Ascending aorta (tissue), 2 donors: ENCODE data around the gene OR51E1. TPM values are rescaled to one million over a fixed set of nuclear protein-coding genes. Genes with fewer than 3 reads are reported as not detected.

Source experiments
- DNase-seq, 2 donors: peaks; one replicate each; pipeline ENCODE4 v3.0.0-alpha.2; 2019; ENCODE audit warnings: low spot score in 2 of 2
- H3K27ac ChIP-seq, 2 donors: fragments of 200-600 bp; sonication (generic); one replicate each; pipeline ENCODE4 v1.5.1; 2016 to 2017; ENCODE audit warnings: mild to moderate bottlenecking in 1 of 2
- H3K27me3 ChIP-seq: fragments of 200-600 bp; sonication (generic); one replicate; pipeline ENCODE4 v1.5.1; 2017
- H3K36me3 ChIP-seq, 2 donors: fragments of 200-600 bp; sonication (generic); one replicate each; pipeline ENCODE4 v1.5.1; 2016
- H3K4me1 ChIP-seq, 2 donors: fragments of 200-600 bp; sonication (generic); one replicate each; pipeline ENCODE4 v1.5.1; 2016 to 2017; ENCODE audit warnings: mild to moderate bottlenecking in 1 of 2
- H3K4me3 ChIP-seq, 2 donors: fragments of 200-600 bp; sonication (generic); one replicate each; pipeline ENCODE4 v1.5.1; 2016 to 2017; ENCODE audit warnings: mild to moderate bottlenecking in 1 of 2
- H3K9me3 ChIP-seq, 2 donors: fragments of 200-600 bp; sonication (generic); one replicate each; pipeline ENCODE4 v1.5.1; 2016
- intact Hi-C: fragments of 100-400 bp; cut with DNase I; formaldehyde crosslinking; loops from one replicate; pipeline ENCODE4 v1.15.1; 2023
- total RNA-seq: library from RNA; depleted of rRNA; stranded (reverse); fragments of >200 nt; gene quantifications from one replicate; pipeline ENCODE4 v1.1.0, GENCODE V29; 2016
- TF ChIP-seq, protein P1 (sequence below), 3 experiments: fragments of 200-600 bp in 2 of 3; fragments of 450-650 bp in 1 of 3; sonication (generic) in 2 of 3; IDR thresholded peaks; one replicate each; pipeline ENCODE4 v1.5.1; 2016 to 2019; ENCODE audit warnings: antibody characterized with exemption in 3 of 3, mild to moderate bottlenecking in 1 of 3, moderate library complexity in 1 of 3

OR51E1 gene
- total RNA-seq, 1 donor from 2014 or later: 1.7 TPM

DNA sequence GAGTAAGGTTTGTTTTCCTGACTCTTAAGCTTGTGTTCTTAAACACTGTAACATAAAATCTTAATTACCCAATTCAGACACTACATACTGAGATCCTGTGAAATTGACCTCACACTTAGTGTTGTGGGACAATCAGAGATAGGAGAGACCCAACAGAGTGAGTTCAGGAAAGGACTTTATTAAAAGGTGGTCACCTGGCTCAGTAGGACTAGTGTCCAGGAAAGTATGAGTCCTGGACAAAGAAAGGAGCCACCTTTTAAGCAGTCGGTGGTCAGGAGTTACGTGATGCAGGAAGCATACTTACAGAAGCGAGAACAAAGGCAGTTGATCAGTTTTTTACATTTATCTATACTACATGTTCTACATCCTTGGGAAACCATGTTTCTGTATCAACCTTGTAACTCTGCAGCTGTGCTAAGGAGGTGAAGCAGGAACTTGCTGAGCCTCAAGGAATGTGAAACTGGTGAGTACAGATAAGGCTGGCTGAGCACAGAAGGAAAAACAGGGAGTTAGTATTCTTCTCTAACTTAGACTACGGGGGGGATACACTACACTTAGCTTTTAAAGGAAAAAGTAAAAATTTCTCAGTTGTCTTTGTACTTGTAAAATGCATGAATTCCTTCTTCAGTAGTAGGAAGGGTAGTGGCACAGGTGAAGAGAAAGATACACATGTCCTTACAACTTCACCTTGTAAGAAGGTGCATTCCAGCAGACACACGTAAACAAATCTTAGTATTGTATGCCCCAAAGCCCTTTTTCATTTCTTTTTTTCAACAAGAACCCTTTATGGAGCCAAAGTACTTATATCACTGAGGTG is 15.1 kb downstream of the OR51E1 start:
- H3K4me3 ChIP-seq: no peak overlapping the region
- intact Hi-C loops: no loop called here
- no peaks in the 10 kb centered on the region for H3K27me3 ChIP-seq
- no peak for DNase-seq
- H3K4me1 ChIP-seq: no peaks in the 10 kb centered on the region
- TF ChIP-seq, protein P1, sequence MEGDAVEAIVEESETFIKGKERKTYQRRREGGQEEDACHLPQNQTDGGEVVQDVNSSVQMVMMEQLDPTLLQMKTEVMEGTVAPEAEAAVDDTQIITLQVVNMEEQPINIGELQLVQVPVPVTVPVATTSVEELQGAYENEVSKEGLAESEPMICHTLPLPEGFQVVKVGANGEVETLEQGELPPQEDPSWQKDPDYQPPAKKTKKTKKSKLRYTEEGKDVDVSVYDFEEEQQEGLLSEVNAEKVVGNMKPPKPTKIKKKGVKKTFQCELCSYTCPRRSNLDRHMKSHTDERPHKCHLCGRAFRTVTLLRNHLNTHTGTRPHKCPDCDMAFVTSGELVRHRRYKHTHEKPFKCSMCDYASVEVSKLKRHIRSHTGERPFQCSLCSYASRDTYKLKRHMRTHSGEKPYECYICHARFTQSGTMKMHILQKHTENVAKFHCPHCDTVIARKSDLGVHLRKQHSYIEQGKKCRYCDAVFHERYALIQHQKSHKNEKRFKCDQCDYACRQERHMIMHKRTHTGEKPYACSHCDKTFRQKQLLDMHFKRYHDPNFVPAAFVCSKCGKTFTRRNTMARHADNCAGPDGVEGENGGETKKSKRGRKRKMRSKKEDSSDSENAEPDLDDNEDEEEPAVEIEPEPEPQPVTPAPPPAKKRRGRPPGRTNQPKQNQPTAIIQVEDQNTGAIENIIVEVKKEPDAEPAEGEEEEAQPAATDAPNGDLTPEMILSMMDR (IDR thresholded peaks at IDR 0.05): no peak
- no peaks in the 10 kb centered on the region for H3K36me3 ChIP-seq
- no peak overlapping the region for H3K27ac ChIP-seq
- no peaks in the 10 kb centered on the region for H3K9me3 ChIP-seq

DNA sequence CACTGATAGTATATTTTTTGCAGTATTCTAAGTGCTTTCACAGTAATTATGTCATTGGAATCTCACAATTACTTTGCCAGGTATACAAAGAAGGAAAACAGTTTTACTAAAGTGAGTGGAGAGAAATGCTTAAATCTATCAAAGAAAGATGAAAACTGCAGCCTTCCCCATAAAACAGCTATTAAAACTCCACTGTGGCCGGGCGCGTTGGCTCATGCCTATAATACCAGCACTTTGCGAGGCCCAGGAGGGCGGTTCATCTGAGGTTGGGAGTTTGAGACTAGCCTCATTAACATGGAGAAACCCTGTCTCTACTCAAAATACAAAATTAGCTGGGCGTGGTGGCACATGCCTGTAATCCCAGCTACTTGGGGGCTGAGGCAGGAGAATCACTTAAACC is 19.1 kb downstream of the OR51E1 start:
- H3K4me1 ChIP-seq: no peaks in the 10 kb centered on the region
- TF ChIP-seq, protein P1 (IDR thresholded peaks at IDR 0.05): no peak
- H3K9me3 ChIP-seq: no peaks in the 10 kb centered on the region
- no peak overlapping the region for H3K4me3 ChIP-seq
- no peaks in the 10 kb centered on the region for H3K27me3 ChIP-seq
- intact Hi-C loops: no loop called here
- no peak for DNase-seq
- H3K27ac ChIP-seq: no peak overlapping the region
- H3K36me3 ChIP-seq: no peaks in the 10 kb centered on the region

GRCh38 chr11:4664183-4664582 is 20.4 kb downstream of the OR51E1 start:
- TF ChIP-seq, protein P1 (IDR thresholded peaks at IDR 0.05): no peak
- no peaks in the 10 kb centered on the region for H3K9me3 ChIP-seq
- no peaks in the 10 kb centered on the region for H3K27me3 ChIP-seq
- H3K4me1 ChIP-seq: no peaks in the 10 kb centered on the region
- no peak overlapping the region for H3K4me3 ChIP-seq
- H3K27ac ChIP-seq: no peak overlapping the region
- intact Hi-C loops: no loop called here
- H3K36me3 ChIP-seq: no peaks in the 10 kb centered on the region
- no peak for DNase-seq

- H3K27me3 ChIP-seq: no peaks in the 10 kb centered on the region
- no peak for DNase-seq
- H3K4me3 ChIP-seq: no peak overlapping the region
- TF ChIP-seq, protein P1 (IDR thresholded peaks at IDR 0.05): no peak
- no peaks in the 10 kb centered on the region for H3K36me3 ChIP-seq
- H3K4me1 ChIP-seq: no peaks in the 10 kb centered on the region
- H3K27ac ChIP-seq: no peak overlapping the region
- no peaks in the 10 kb centered on the region for H3K9me3 ChIP-seq
- intact Hi-C loops: no loop called here
Observed at GRCh38 chr11:4664786-4665185, 21.0 kb downstream of the OR51E1 start.

DNA sequence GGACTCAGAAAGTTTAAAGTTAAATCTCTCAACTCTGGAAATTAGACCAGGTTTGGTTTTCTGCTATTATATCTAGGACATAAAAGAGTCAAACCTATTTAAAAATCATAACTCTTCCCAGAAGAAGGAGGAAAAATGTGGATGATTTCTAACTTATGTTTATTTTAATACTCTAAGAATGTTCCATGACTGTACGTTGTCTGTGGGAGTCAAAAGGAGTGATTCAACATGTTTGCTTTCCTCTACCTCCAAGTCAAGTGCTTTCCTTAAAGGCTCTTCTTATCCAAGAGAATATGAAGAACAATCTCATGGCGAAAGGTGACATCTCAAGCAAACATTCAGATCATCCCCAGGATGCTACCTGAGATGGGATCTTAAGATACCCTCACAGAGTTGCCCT is 21.6 kb downstream of the OR51E1 start:
- no peaks in the 10 kb centered on the region for H3K9me3 ChIP-seq
- TF ChIP-seq, protein P1 (IDR thresholded peaks at IDR 0.05): no peak
- no peak for DNase-seq
- no peak overlapping the region for H3K27ac ChIP-seq
- no peaks in the 10 kb centered on the region for H3K27me3 ChIP-seq
- H3K4me1 ChIP-seq: no peaks in the 10 kb centered on the region
- no peak overlapping the region for H3K4me3 ChIP-seq
- no peaks in the 10 kb centered on the region for H3K36me3 ChIP-seq
- intact Hi-C loops: no loop called here
